Keratinocyte (primary cell): Measurements from ENCODE around the gene CCM2. TPM values are rescaled to one million over a fixed set of nuclear protein-coding genes. Genes with fewer than 3 reads are reported as not detected.

Experiments used
- DNase-seq: peaks from one replicate; pipeline ENCODE4 v3.0.0-alpha.2; 2011; ENCODE audit warnings: low read depth, missing footprints, low spot score
- FAIRE-seq: peaks from 2 replicates; lab custom pipeline; 2011; peaks lifted over from hg19 to GRCh38; lab: Jason Lieb, UNC
- H2AFZ ChIP-seq: 2 replicates; pipeline ENCODE4 v1.6.0; 2012; ENCODE audit warnings: low read length, control low read depth, inconsistent platforms; ENCODE audit not compliant: control insufficient read depth
- H3K27ac ChIP-seq: 2 replicates; pipeline ENCODE4 v1.5.1; 2011; ENCODE audit warnings: low read length; ENCODE audit not compliant: control insufficient read depth, insufficient read depth
- H3K27me3 ChIP-seq: 3 replicates; pipeline ENCODE4 v1.6.0; 2011; ENCODE audit warnings: low read length; ENCODE audit not compliant: control insufficient read depth, insufficient read depth; ENCODE audit errors: extremely low read depth
- H3K36me3 ChIP-seq, 2 experiments: 2 replicates in 1 of 2; 3 replicates in 1 of 2; pipeline ENCODE4 v1.5.1; 2011; ENCODE audit warnings: low read length in 2 of 2, mild to moderate bottlenecking in 1 of 2; ENCODE audit not compliant: control insufficient read depth in 2 of 2, insufficient read depth in 2 of 2; ENCODE audit errors: extremely low read depth in 1 of 2
- H3K4me1 ChIP-seq: 3 replicates; pipeline ENCODE4 v1.5.1; 2011; ENCODE audit warnings: low read length; ENCODE audit not compliant: control insufficient read depth, insufficient read depth; ENCODE audit errors: extremely low read depth
- H3K4me2 ChIP-seq: 3 replicates; pipeline ENCODE4 v1.6.0; 2011; ENCODE audit warnings: low read depth, low read length; ENCODE audit not compliant: control insufficient read depth, insufficient read depth; ENCODE audit errors: extremely low read depth
- H3K4me3 ChIP-seq, 3 experiments: fragments of 200-600 bp in 1 of 3; sonication (generic) in 1 of 3; 2 replicates in 2 of 3; 3 replicates in 1 of 3; pipeline ENCODE4 v1.5.1; 2011 to 2016; ENCODE audit warnings: low read length in 3 of 3, mild to moderate bottlenecking in 3 of 3, control low read depth in 2 of 3, inconsistent platforms in 1 of 3, low read depth in 1 of 3, mixed read lengths in 1 of 3, mixed run types in 1 of 3, moderate library complexity in 1 of 3; ENCODE audit not compliant: control insufficient read depth in 2 of 3, insufficient read depth in 2 of 3; ENCODE audit errors: extremely low read depth in 1 of 3
- H3K79me2 ChIP-seq: 2 replicates; pipeline ENCODE4 v1.6.0; 2012; ENCODE audit warnings: low read length; ENCODE audit not compliant: control insufficient read depth, insufficient read depth
- H3K9ac ChIP-seq: 3 replicates; pipeline ENCODE4 v1.6.0; 2011; ENCODE audit warnings: low read length; ENCODE audit not compliant: control insufficient read depth, insufficient read depth; ENCODE audit errors: extremely low read depth
- H3K9me1 ChIP-seq: 3 replicates; pipeline ENCODE4 v1.6.0; 2011; ENCODE audit warnings: low read length; ENCODE audit not compliant: control insufficient read depth, insufficient read depth; ENCODE audit errors: extremely low read depth
- H3K9me3 ChIP-seq: 2 replicates; pipeline ENCODE4 v1.5.1; 2012; ENCODE audit warnings: low read depth, low read length; ENCODE audit not compliant: control insufficient read depth
- H4K20me1 ChIP-seq: 3 replicates; pipeline ENCODE4 v1.6.0; 2011; ENCODE audit warnings: low read length; ENCODE audit not compliant: control insufficient read depth, insufficient read depth; ENCODE audit errors: extremely low read depth
- EZH2 ChIP-seq: IDR thresholded peaks from one replicate; pipeline ENCODE4 v1.6.1; 2012; ENCODE audit warnings: inconsistent platforms, mild to moderate bottlenecking, low read length, moderate library complexity
- dilution Hi-C: fragments of 300-500 bp; cut with MboI; formaldehyde crosslinking; loops from one replicate; pipeline ENCODE4 v1.7.0; 2020; ENCODE audit warnings: low sequenced_read_pairs; ENCODE audit not compliant: extremely low pct_ligation_motif_present
- polyA plus RNA-seq, 5 experiments: library from polyadenylated mRNA; depleted of rRNA in 3 of 5; stranded (reverse) in 3 of 5; stranded (forward) in 1 of 5; unstranded in 1 of 5; fragments of >200 nt; gene quantifications; 1 replicate in 1 of 5; 2 replicates in 3 of 5; 3 replicates in 1 of 5; pipeline versions ENCODE4 v1.2.1 to v1.2.3, GENCODE V29; 2011 to 2012; ENCODE audit warnings: missing spikeins in 2 of 5, low read depth in 1 of 5, low replicate concordance in 1 of 5
- TF ChIP-seq, protein P1 (sequence below), 3 experiments: IDR thresholded peaks in 1 of 3; conservative IDR thresholded peaks in 1 of 3; optimal IDR thresholded peaks in 1 of 3; 2 replicates in 2 of 3; 3 replicates in 1 of 3; pipeline versions ENCODE3 to v1.5.1; 2011; ENCODE audit warnings: low read length in 3 of 3, mild to moderate bottlenecking in 3 of 3, moderate library complexity in 2 of 3, control low read depth in 1 of 3, inconsistent platforms in 1 of 3; ENCODE audit not compliant: insufficient read depth in 2 of 3; ENCODE audit errors: extremely low read depth in 1 of 3

CCM2 gene
- polyA plus RNA-seq, 1 donor (not counting 4 experiments of a cell fraction or from before 2014, with no cell fraction given): 44.8 TPM

DNA sequence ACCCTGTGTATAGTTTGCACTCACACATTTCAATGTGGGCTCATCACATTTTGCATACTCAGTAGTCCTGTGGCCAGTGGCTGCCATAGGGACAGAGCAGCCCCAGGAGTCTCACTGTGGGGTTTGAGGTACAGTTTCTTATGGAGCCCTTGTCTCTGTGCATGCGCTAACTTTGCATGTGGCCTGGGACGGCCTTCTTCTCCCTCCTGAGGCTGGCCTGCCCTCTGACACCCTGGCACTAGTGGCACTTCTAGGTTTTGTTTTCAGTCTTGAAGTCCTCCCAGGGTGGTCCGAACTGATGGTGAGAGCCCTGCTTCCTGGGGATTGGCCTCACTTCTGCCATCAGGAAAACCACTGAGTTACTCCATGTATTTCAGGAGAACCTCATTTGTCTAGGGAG, 67.6 kb downstream of the CCM2 start:
- H3K4me3 ChIP-seq: no peak overlapping the region
- no peak overlapping the region for H3K9ac ChIP-seq
- H3K9me3 ChIP-seq: no peaks in the 10 kb centered on the region
- H3K9me1 ChIP-seq: no peaks in the 10 kb centered on the region
- TF ChIP-seq, protein P1, sequence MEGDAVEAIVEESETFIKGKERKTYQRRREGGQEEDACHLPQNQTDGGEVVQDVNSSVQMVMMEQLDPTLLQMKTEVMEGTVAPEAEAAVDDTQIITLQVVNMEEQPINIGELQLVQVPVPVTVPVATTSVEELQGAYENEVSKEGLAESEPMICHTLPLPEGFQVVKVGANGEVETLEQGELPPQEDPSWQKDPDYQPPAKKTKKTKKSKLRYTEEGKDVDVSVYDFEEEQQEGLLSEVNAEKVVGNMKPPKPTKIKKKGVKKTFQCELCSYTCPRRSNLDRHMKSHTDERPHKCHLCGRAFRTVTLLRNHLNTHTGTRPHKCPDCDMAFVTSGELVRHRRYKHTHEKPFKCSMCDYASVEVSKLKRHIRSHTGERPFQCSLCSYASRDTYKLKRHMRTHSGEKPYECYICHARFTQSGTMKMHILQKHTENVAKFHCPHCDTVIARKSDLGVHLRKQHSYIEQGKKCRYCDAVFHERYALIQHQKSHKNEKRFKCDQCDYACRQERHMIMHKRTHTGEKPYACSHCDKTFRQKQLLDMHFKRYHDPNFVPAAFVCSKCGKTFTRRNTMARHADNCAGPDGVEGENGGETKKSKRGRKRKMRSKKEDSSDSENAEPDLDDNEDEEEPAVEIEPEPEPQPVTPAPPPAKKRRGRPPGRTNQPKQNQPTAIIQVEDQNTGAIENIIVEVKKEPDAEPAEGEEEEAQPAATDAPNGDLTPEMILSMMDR (optimal IDR thresholded peaks at IDR 0.05 in 1 of 3, IDR thresholded peaks at IDR 0.05 in 1 of 3, conservative IDR thresholded peaks at IDR 0.05 in 1 of 3; ENCODE audit: extremely low read depth in 1 of 3, insufficient read depth in 2 of 3, low read length in 3 of 3): no peak
- no peak for TF ChIP-seq EZH2
- FAIRE-seq (no peak), DNase-seq (no peak)
- dilution Hi-C loops: no loop called here
- no peak overlapping the region for H2AFZ ChIP-seq
- no peaks in the 10 kb centered on the region for H3K27me3 ChIP-seq
- peaks cover 18% of the 10 kb centered on the region for H3K79me2 ChIP-seq
- no peak overlapping the region for H3K4me2 ChIP-seq
- H3K27ac ChIP-seq: no peak overlapping the region
- H3K36me3 ChIP-seq: peaks cover 31 to 52% of the 10 kb centered on the region in 2 experiments
- no peaks in the 10 kb centered on the region for H4K20me1 ChIP-seq
- peaks cover 4% of the 10 kb centered on the region for H3K4me1 ChIP-seq

DNA sequence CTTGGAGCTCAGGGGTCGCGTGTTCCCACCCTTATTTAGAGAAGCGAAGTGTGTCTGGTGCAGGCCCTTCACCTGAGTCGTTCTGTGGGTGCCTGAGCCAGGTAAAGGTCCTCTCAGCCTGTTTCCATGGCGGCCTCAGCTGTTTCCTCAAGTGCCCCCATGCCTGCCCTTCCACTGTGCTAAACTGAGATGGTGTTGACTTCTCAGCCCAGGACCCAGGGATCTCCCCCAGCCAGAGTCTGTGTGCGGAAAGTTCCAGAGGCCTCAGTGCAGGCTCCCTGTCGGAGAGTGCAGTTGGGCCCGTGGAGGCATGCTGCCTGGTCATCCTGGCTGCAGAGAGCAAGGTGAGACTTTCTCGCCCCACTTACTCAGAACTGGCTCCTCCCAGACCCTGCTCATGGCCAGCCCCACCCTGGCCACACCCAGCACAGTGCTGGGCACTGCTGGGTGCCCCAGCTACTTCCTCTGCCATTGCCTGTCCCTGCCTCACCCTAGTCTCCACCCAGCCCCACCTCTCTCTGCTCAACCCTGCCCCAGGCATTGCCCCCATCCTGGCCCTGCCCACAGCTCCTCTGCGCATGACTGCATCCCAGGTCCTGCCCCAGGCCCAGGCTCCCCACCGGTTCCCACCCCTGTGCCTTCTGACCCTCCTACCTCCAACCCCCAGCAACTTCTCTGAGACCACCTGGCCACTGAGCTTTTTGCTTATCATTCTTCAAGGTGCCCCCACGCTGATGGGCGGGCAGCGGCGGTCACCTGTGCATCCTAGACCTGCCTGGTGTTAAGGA, 68.4 kb downstream of the CCM2 start:
- no peaks in the 10 kb centered on the region for H4K20me1 ChIP-seq
- no peak overlapping the region for H3K9ac ChIP-seq
- DNase-seq (no peak), FAIRE-seq (no peak)
- no peak overlapping the region for H2AFZ ChIP-seq
- no peaks in the 10 kb centered on the region for H3K27me3 ChIP-seq
- no peaks in the 10 kb centered on the region for H3K9me3 ChIP-seq
- no peak overlapping the region for H3K4me3 ChIP-seq
- peaks cover 38 to 51% of the 10 kb centered on the region in 2 experiments for H3K36me3 ChIP-seq
- peaks cover 18% of the 10 kb centered on the region for H3K79me2 ChIP-seq
- H3K4me1 ChIP-seq: peaks cover 4% of the 10 kb centered on the region
- no peak overlapping the region for H3K4me2 ChIP-seq
- no peak overlapping the region for H3K27ac ChIP-seq
- H3K9me1 ChIP-seq: no peaks in the 10 kb centered on the region
- dilution Hi-C loops: no loop called here
- TF ChIP-seq, protein P1 (optimal IDR thresholded peaks at IDR 0.05 in 1 of 3, IDR thresholded peaks at IDR 0.05 in 1 of 3, conservative IDR thresholded peaks at IDR 0.05 in 1 of 3; ENCODE audit: extremely low read depth in 1 of 3, insufficient read depth in 2 of 3, low read length in 3 of 3): no peak
- TF ChIP-seq EZH2: no peak
